SK-N-SH treated with all-trans-retinoic acid at 6 μM for 48 hours (cell line): ENCODE results near the gene CIBAR2.

ENCODE experiments used
- ATAC-seq: fragments of 200-7000 bp; cut with Tn5 transposase; 3 replicates; pipeline ENCODE4 v1.9.1; 2020; ENCODE audit warnings: mild to moderate bottlenecking, moderate library complexity
- ARNTL ChIP-seq: fragments of 450-650 bp; formaldehyde crosslinking; IDR thresholded peaks from 2 replicates; pipeline ENCODE4 v1.5.0; 2020; ENCODE audit warnings: low read depth, mild to moderate bottlenecking, moderate library complexity, borderline replicate concordance
- BACH2 ChIP-seq: fragments of 250-450 bp; sonication (Bioruptor Pico); IDR thresholded peaks from 2 replicates; pipeline ENCODE4 v1.9.0; 2021; ENCODE audit warnings: mild to moderate bottlenecking, borderline replicate concordance
- CSDC2 ChIP-seq: fragments of 250-450 bp; sonication (Bioruptor Pico); IDR thresholded peaks from 2 replicates; pipeline ENCODE4 v1.5.0; 2020; ENCODE audit warnings: mild to moderate bottlenecking, moderate library complexity
- ESRRG ChIP-seq: fragments of 250-450 bp; sonication (Bioruptor Pico); IDR thresholded peaks from 2 replicates; pipeline ENCODE4 v1.6.1; 2021; ENCODE audit warnings: mild to moderate bottlenecking
- GLIS3 ChIP-seq: fragments of 250-450 bp; sonication (Bioruptor Pico); IDR thresholded peaks from 2 replicates; pipeline ENCODE4 v1.5.0; 2020; ENCODE audit warnings: mild to moderate bottlenecking, moderate library complexity
- ISL1 ChIP-seq: fragments of 250-450 bp; sonication (Bioruptor Pico); IDR thresholded peaks from 2 replicates; pipeline ENCODE4 v2.1.2; 2022; ENCODE audit warnings: mild to moderate bottlenecking, moderate library complexity
- OSR1 ChIP-seq: fragments of 250-450 bp; sonication (Bioruptor Pico); IDR thresholded peaks from 2 replicates; pipeline ENCODE4 v1.8.0; 2022; ENCODE audit warnings: moderate library complexity, mild to moderate bottlenecking, inconsistent platforms
- PATZ1 ChIP-seq: fragments of 250-450 bp; sonication (Bioruptor Pico); IDR thresholded peaks from 2 replicates; pipeline ENCODE4 v1.8.0; 2020; ENCODE audit warnings: mild to moderate bottlenecking, moderate library complexity, borderline replicate concordance
- PPARA ChIP-seq: fragments of 250-450 bp; sonication (Bioruptor Pico); IDR thresholded peaks from 2 replicates; pipeline ENCODE4 v1.5.0; 2020; ENCODE audit warnings: mild to moderate bottlenecking, borderline replicate concordance
- RARB ChIP-seq: fragments of 250-450 bp; sonication (Bioruptor Pico); IDR thresholded peaks from 2 replicates; pipeline ENCODE4 v1.8.0; 2021; ENCODE audit warnings: mild to moderate bottlenecking, moderate library complexity
- SNAI2 ChIP-seq: fragments of 250-450 bp; sonication (Bioruptor Pico); IDR thresholded peaks from 2 replicates; pipeline ENCODE4 v1.5.0; 2020; ENCODE audit warnings: mild to moderate bottlenecking, moderate library complexity
- TCF4 ChIP-seq: fragments of 250-450 bp; sonication (Bioruptor Pico); IDR thresholded peaks from 2 replicates; pipeline ENCODE4 v1.8.0; 2021; ENCODE audit warnings: mild to moderate bottlenecking, moderate library complexity, borderline replicate concordance
- TOX ChIP-seq: fragments of 250-450 bp; sonication (Bioruptor Pico); IDR thresholded peaks from 2 replicates; pipeline ENCODE4 v1.8.0; 2021; ENCODE audit warnings: mild to moderate bottlenecking, moderate library complexity, borderline replicate concordance
- TSHZ2 ChIP-seq: fragments of 250-450 bp; sonication (Bioruptor Pico); IDR thresholded peaks from 2 replicates; pipeline ENCODE4 v1.5.0; 2020; ENCODE audit warnings: mild to moderate bottlenecking, moderate library complexity
- ZC3H10 ChIP-seq: fragments of 250-450 bp; sonication (Bioruptor Pico); IDR thresholded peaks from 2 replicates; pipeline ENCODE4 v1.5.1; 2021; ENCODE audit warnings: mild to moderate bottlenecking, moderate library complexity
- ZFP30 ChIP-seq: fragments of 450-650 bp; formaldehyde crosslinking; IDR thresholded peaks from 2 replicates; pipeline ENCODE4 v1.5.0; 2022; ENCODE audit warnings: mild to moderate bottlenecking, moderate library complexity
- ZNF565 ChIP-seq: fragments of 450-650 bp; formaldehyde crosslinking; conservative IDR thresholded peaks from 2 replicates; pipeline ENCODE4 v1.5.0; 2020; ENCODE audit warnings: low read depth, mild to moderate bottlenecking, moderate library complexity
- ZNF70 ChIP-seq: fragments of 450-650 bp; formaldehyde crosslinking; IDR thresholded peaks from 2 replicates; pipeline ENCODE4 v1.5.0; 2020; ENCODE audit warnings: mild to moderate bottlenecking, moderate library complexity
- ZNF8 ChIP-seq: fragments of 450-650 bp; formaldehyde crosslinking; IDR thresholded peaks from 2 replicates; pipeline ENCODE4 v1.5.0; 2020; ENCODE audit warnings: mild to moderate bottlenecking, moderate library complexity
- TF ChIP-seq, protein P1 (sequence below): fragments of 250-450 bp; sonication (Bioruptor Pico); IDR thresholded peaks from 2 replicates; pipeline ENCODE4 v1.5.1; 2020; ENCODE audit warnings: low read depth, mild to moderate bottlenecking, moderate library complexity
- TF ChIP-seq, protein P2 (sequence below): fragments of 250-450 bp; sonication (Bioruptor Pico); IDR thresholded peaks from 2 replicates; pipeline ENCODE4 v1.5.1; 2021; ENCODE audit warnings: mild to moderate bottlenecking, moderate library complexity

CIBAR2 gene

DNA sequence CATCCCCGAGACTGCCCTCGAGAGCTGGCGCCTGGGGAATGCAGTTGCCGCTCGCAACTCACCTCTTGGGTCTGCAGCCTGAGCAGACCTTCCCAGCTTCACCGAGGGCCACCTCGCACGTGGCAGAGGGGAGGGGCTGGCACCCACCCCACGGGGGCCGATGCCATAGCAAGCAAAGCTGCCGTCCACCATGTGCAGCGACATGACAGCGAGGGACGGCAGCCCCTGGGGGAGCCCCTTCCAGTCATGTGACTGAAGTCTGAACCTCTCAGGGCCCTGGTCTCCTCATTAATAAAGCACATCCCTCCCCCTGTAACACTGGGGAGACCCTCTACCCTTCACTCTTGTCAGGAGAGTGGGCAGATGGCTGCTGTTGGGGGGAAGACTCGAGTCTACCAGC lies 30.5 kb downstream of the CIBAR2 start:
- TF ChIP-seq ZNF8 (CRISPR knock-in tag): no peak
- no peak for TF ChIP-seq ARNTL (CRISPR knock-in tag)
- no peak for TF ChIP-seq BACH2 (CRISPR knock-in tag)
- no peak for TF ChIP-seq CSDC2 (CRISPR knock-in tag)
- no peak for TF ChIP-seq SNAI2
- no peak for TF ChIP-seq PPARA (CRISPR knock-in tag)
- no peak for TF ChIP-seq TCF4 (CRISPR knock-in tag)
- no peak for TF ChIP-seq ZFP30 (CRISPR knock-in tag)
- TF ChIP-seq, protein P1, sequence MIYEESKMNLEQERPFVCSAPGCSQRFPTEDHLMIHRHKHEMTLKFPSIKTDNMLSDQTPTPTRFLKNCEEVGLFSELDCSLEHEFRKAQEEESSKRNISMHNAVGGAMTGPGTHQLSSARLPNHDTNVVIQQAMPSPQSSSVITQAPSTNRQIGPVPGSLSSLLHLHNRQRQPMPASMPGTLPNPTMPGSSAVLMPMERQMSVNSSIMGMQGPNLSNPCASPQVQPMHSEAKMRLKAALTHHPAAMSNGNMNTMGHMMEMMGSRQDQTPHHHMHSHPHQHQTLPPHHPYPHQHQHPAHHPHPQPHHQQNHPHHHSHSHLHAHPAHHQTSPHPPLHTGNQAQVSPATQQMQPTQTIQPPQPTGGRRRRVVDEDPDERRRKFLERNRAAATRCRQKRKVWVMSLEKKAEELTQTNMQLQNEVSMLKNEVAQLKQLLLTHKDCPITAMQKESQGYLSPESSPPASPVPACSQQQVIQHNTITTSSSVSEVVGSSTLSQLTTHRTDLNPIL (CRISPR knock-in tag): no peak
- TF ChIP-seq, protein P2, sequence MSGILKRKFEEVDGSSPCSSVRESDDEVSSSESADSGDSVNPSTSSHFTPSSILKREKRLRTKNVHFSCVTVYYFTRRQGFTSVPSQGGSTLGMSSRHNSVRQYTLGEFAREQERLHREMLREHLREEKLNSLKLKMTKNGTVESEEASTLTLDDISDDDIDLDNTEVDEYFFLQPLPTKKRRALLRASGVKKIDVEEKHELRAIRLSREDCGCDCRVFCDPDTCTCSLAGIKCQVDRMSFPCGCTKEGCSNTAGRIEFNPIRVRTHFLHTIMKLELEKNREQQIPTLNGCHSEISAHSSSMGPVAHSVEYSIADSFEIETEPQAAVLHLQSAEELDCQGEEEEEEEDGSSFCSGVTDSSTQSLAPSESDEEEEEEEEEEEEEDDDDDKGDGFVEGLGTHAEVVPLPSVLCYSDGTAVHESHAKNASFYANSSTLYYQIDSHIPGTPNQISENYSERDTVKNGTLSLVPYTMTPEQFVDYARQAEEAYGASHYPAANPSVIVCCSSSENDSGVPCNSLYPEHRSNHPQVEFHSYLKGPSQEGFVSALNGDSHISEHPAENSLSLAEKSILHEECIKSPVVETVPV: no peak
- TF ChIP-seq ZC3H10 (CRISPR knock-in tag): no peak
- no peak for TF ChIP-seq ESRRG
- no peak for TF ChIP-seq OSR1 (CRISPR knock-in tag)
- no peak for ATAC-seq

DNA sequence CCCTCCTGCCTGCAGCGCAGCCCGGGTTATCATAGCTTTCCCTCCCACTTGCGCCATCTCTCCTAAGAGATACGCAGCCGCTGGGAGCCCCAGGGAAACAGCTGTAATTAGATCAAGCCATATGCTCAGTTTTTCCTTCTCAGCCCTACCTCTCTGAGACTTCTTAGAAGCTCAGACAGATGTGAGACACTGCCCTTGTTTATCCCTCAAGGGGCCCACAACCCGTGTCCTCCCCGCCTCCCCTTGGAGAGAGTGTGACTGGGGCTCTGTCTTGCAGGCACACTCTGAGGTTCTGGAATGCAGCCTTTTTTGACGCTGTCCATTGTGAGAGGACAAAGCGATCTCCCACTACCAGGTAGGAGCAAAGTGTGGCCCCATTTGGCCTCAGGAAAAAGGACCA lies 31.2 kb downstream of the CIBAR2 start:
- no peak for ATAC-seq
- TF ChIP-seq CSDC2 (CRISPR knock-in tag) (no peak), ZFP30 (CRISPR knock-in tag) (no peak), ARNTL (CRISPR knock-in tag) (no peak), ZNF565 (CRISPR knock-in tag) (no peak), ZNF8 (CRISPR knock-in tag) (no peak), TSHZ2 (CRISPR knock-in tag) (no peak), ZC3H10 (CRISPR knock-in tag) (no peak), TOX (CRISPR knock-in tag) (no peak), PATZ1 (CRISPR knock-in tag) (no peak), BACH2 (CRISPR knock-in tag) (no peak), PPARA (CRISPR knock-in tag) (no peak), ISL1 (no peak), TCF4 (CRISPR knock-in tag) (no peak), ZNF70 (CRISPR knock-in tag) (no peak), SNAI2 (no peak), GLIS3 (CRISPR knock-in tag) (no peak), RARB (CRISPR knock-in tag) (no peak)
- TF ChIP-seq, protein P1 (CRISPR knock-in tag): no peak
- TF ChIP-seq, protein P2: no peak
